ENCODE results near the gene RABEP2. TPM values are rescaled to one million over a fixed set of nuclear protein-coding genes. Genes with fewer than 3 reads are reported as not detected.

Gene RABEP2
- polyA plus RNA-seq, 2 donors = 23.5 to 46.9 TPM

GRCh38 chr16:28924399-28924761 lies 658 bp downstream of the RABEP2 start:
- WGBS, 2 donors = 9 to 25% methylated on average over 15 of the region's 15 CpGs
- peak overlapping the region; percentile 88 to 96 for H3K4me3 ChIP-seq (ENCODE audit: low read depth in 1 of 2, low read length in 2 of 2)
- no peaks in the 10 kb centered on the region for H3K27me3 ChIP-seq (ENCODE audit: control insufficient read depth in 1 of 2, insufficient read depth in 2 of 2, low read length in 2 of 2)
- peaks cover 2 to 8% of the 10 kb centered on the region in 2 donors for H3K36me3 ChIP-seq (ENCODE audit: control insufficient read depth in 2 of 2, insufficient read depth in 2 of 2, low read length in 1 of 2)
- H3K9me3 ChIP-seq (ENCODE audit: control insufficient read depth in 2 of 2, insufficient read depth in 1 of 2, low read depth in 1 of 2, low read length in 1 of 2) = no peaks in the 10 kb centered on the region
- no peaks in the 10 kb centered on the region for H3K4me1 ChIP-seq (ENCODE audit: control insufficient read depth in 2 of 2, insufficient read depth in 2 of 2, low read length in 1 of 2)
- H3K27ac ChIP-seq (ENCODE audit: low read depth in 2 of 2, low read length in 1 of 2) = peak overlapping the region; percentile 99 to 100

GRCh38 chr16:28923652-28924398 lies 1.2 kb downstream of the RABEP2 start:
- 38 to 53% methylated on average over 13 of the region's 13 CpGs for WGBS, 2 donors
- Histone ChIP-seq H3K27ac (ENCODE audit: low read depth in 2 of 2, low read length in 1 of 2) (peak overlapping the region; percentile 94 to 100), H3K4me3 (ENCODE audit: low read depth in 1 of 2, low read length in 2 of 2) (peak overlapping the region; percentile 88 to 96), H3K4me1 (ENCODE audit: control insufficient read depth in 2 of 2, insufficient read depth in 2 of 2, low read length in 1 of 2) (no peaks in the 10 kb centered on the region), H3K27me3 (ENCODE audit: control insufficient read depth in 1 of 2, insufficient read depth in 2 of 2, low read length in 2 of 2) (no peaks in the 10 kb centered on the region), H3K9me3 (ENCODE audit: control insufficient read depth in 2 of 2, insufficient read depth in 1 of 2, low read depth in 1 of 2, low read length in 1 of 2) (no peaks in the 10 kb centered on the region), H3K36me3 (ENCODE audit: control insufficient read depth in 2 of 2, insufficient read depth in 2 of 2, low read length in 1 of 2) (peaks cover 4 to 10% of the 10 kb centered on the region in 2 donors)

DNA sequence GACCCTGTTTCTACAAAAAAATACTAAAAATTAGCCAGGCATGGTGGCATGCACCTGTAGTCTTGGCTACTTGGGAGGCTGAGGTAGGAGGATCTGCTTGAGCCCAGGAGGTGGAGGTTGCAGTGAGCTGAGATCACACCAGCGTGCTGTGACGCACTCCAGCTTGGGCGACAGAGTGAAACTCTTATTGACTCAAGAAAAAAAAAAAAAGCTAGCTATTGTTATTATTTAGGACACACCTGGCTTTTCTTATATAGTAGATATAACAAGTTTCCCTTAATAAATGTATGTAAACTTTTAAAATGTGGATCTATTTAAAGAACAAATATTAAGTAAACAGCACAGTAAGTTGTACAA lies 1.8 kb downstream of the RABEP2 start:
- H3K27ac ChIP-seq (ENCODE audit: low read depth in 2 of 2, low read length in 1 of 2) = no peak overlapping the region

DNA sequence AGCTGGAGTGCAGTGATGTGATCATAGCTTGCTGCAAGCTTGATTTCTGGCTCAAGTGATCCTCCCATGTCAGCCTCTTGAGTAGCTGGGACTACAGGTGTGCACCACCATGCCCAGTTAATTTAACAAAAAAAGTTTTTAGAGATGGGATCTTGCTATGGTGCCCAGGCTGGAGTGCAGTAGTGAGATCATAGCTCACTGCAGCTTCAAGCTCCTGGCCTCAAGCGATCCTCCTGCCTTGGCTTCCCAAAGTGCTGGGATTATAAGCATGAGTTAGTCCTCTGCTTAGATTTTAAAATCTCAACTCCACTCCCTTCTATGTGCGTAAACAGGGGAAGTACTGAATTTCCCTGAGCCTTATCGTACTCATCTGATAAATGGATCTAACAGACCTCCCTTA lies 6.3 kb downstream of the RABEP2 start:
- no peaks in the 10 kb centered on the region for H3K9me3 ChIP-seq (ENCODE audit: control insufficient read depth in 2 of 2, insufficient read depth in 1 of 2, low read depth in 1 of 2, low read length in 1 of 2)
- no peaks in the 10 kb centered on the region for H3K4me1 ChIP-seq (ENCODE audit: control insufficient read depth in 2 of 2, insufficient read depth in 2 of 2, low read length in 1 of 2)
- WGBS, 2 donors = 96% methylated on average over 3 of the region's 3 CpGs
- H3K36me3 ChIP-seq (ENCODE audit: control insufficient read depth in 2 of 2, insufficient read depth in 2 of 2, low read length in 1 of 2) = peaks cover 4 to 30% of the 10 kb centered on the region in 2 donors
- H3K27ac ChIP-seq (ENCODE audit: low read depth in 2 of 2, low read length in 1 of 2) = no peak overlapping the region
- no peaks in the 10 kb centered on the region for H3K27me3 ChIP-seq (ENCODE audit: control insufficient read depth in 1 of 2, insufficient read depth in 2 of 2, low read length in 2 of 2)
- H3K4me3 ChIP-seq (ENCODE audit: low read depth in 1 of 2, low read length in 2 of 2) = no peak overlapping the region

More for the DNA sequence above, 1.8 kb downstream of the RABEP2 start:
- Histone ChIP-seq H3K4me3 (ENCODE audit: low read depth in 1 of 2, low read length in 2 of 2) (no peak overlapping the region), H3K9me3 (ENCODE audit: control insufficient read depth in 2 of 2, insufficient read depth in 1 of 2, low read depth in 1 of 2, low read length in 1 of 2) (no peaks in the 10 kb centered on the region), H3K36me3 (ENCODE audit: control insufficient read depth in 2 of 2, insufficient read depth in 2 of 2, low read length in 1 of 2) (peaks cover 4 to 14% of the 10 kb centered on the region in 2 donors), H3K4me1 (ENCODE audit: control insufficient read depth in 2 of 2, insufficient read depth in 2 of 2, low read length in 1 of 2) (no peaks in the 10 kb centered on the region), H3K27me3 (ENCODE audit: control insufficient read depth in 1 of 2, insufficient read depth in 2 of 2, low read length in 2 of 2) (no peaks in the 10 kb centered on the region)
- WGBS, 2 donors = 72 to 86% methylated on average over 3 of the region's 3 CpGs

DNA sequence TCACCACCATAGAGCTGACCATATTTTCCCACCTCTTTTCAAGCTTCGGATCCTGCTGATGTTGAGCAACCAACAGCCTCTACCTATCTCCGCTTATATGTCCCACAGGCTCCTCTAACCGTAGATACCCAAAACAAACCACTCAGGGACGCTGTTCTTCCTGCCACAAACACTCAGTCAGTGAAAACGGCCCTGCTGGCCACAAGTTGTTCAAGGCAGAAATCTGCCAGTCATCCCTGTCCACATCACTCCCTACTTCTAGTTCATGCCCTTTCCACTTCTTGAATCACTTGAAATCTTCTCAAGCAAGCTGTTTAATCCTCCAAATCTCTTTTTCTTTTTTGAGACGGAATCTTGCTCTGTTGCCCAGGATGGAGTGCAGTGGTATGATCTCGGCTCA lies 7.9 kb downstream of the RABEP2 start:
- Histone ChIP-seq H3K27ac (ENCODE audit: low read depth in 2 of 2, low read length in 1 of 2) (no peak overlapping the region), H3K4me3 (ENCODE audit: low read depth in 1 of 2, low read length in 2 of 2) (no peak overlapping the region), H3K9me3 (ENCODE audit: control insufficient read depth in 2 of 2, insufficient read depth in 1 of 2, low read depth in 1 of 2, low read length in 1 of 2) (no peaks in the 10 kb centered on the region), H3K4me1 (ENCODE audit: control insufficient read depth in 2 of 2, insufficient read depth in 2 of 2, low read length in 1 of 2) (no peaks in the 10 kb centered on the region), H3K27me3 (ENCODE audit: control insufficient read depth in 1 of 2, insufficient read depth in 2 of 2, low read length in 2 of 2) (no peaks in the 10 kb centered on the region), H3K36me3 (ENCODE audit: control insufficient read depth in 2 of 2, insufficient read depth in 2 of 2, low read length in 1 of 2) (peaks cover 4 to 36% of the 10 kb centered on the region in 2 donors)
- WGBS, 2 donors = 89 to 91% methylated on average over 7 of the region's 7 CpGs

DNA sequence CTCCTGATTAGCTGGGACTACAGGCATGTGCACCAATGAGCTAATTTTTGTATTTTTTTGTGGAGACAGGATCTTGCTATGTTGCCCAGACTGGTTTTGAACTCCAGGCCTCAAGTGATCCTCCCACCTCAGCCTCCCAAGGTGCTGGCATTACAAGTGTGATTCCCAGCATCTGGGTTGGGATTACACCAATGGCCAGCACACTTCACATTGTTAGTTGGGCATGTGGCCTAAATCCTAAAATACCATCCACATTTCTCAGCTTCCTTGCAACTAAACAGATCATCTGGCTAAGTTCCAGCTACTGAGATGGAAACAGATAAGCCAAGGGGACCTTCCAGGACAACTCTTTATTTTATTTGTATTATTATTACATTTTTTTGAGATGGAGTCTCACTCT lies 9.9 kb downstream of the RABEP2 start:
- Histone ChIP-seq H3K27me3 (ENCODE audit: control insufficient read depth in 1 of 2, insufficient read depth in 2 of 2, low read length in 2 of 2) (no peaks in the 10 kb centered on the region), H3K27ac (ENCODE audit: low read depth in 2 of 2, low read length in 1 of 2) (no peak overlapping the region), H3K4me1 (ENCODE audit: control insufficient read depth in 2 of 2, insufficient read depth in 2 of 2, low read length in 1 of 2) (peaks cover 0 to 8% of the 10 kb centered on the region in 2 donors), H3K4me3 (ENCODE audit: low read depth in 1 of 2, low read length in 2 of 2) (no peak overlapping the region), H3K9me3 (ENCODE audit: control insufficient read depth in 2 of 2, insufficient read depth in 1 of 2, low read depth in 1 of 2, low read length in 1 of 2) (no peaks in the 10 kb centered on the region), H3K36me3 (ENCODE audit: control insufficient read depth in 2 of 2, insufficient read depth in 2 of 2, low read length in 1 of 2) (peaks cover 4 to 37% of the 10 kb centered on the region in 2 donors)

DNA sequence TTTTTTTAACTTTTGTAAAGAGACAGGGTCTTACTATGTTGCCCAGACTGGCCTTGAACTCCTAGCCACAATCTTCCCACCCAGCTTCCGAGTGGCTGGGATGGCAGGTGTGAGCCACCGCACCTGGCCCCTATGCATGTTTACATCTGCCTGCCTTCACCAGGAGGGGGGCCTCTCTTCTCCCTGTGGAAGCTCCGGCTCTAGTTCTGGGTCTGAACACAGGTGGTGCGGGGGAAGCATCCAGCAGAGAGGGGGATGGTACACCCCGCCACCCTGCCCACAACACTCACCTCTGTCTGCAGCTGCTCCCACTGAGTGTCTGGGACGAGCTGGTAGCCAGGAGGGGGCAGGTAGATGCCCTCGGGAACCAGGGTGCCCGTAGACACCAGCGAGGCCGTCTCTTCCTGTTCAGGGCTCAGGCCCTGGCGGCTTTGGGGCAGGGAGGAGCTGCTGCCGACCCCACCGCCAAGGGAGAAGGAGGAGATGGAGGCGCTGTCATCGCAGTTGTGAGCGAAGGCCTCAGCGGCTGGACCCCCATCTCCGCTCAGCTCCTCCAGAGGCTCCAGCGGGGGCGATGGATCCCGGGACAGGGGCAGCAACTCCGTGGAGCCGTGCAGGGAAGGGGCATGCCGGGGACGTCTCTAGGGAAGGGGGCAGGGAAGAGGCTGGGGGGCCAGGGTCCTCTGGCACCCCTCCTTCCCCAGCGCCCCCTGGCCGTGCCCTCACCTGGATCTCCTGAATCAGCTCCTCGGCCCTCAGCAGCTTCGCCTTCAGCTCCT lies 10.9 kb downstream of the RABEP2 start:
- Histone ChIP-seq H3K4me1 (ENCODE audit: control insufficient read depth in 2 of 2, insufficient read depth in 2 of 2, low read length in 1 of 2) (peaks cover 0 to 8% of the 10 kb centered on the region in 2 donors), H3K27me3 (ENCODE audit: control insufficient read depth in 1 of 2, insufficient read depth in 2 of 2, low read length in 2 of 2) (no peaks in the 10 kb centered on the region), H3K27ac (ENCODE audit: low read depth in 2 of 2, low read length in 1 of 2) (no peak overlapping the region), H3K9me3 (ENCODE audit: control insufficient read depth in 2 of 2, insufficient read depth in 1 of 2, low read depth in 1 of 2, low read length in 1 of 2) (no peaks in the 10 kb centered on the region), H3K4me3 (ENCODE audit: low read depth in 1 of 2, low read length in 2 of 2) (no peak overlapping the region), H3K36me3 (ENCODE audit: control insufficient read depth in 2 of 2, insufficient read depth in 2 of 2, low read length in 1 of 2) (peaks cover 0 to 35% of the 10 kb centered on the region in 2 donors)
- WGBS, 2 donors = 90 to 93% methylated on average over 23 to 29 of the region's 29 CpGs

DNA sequence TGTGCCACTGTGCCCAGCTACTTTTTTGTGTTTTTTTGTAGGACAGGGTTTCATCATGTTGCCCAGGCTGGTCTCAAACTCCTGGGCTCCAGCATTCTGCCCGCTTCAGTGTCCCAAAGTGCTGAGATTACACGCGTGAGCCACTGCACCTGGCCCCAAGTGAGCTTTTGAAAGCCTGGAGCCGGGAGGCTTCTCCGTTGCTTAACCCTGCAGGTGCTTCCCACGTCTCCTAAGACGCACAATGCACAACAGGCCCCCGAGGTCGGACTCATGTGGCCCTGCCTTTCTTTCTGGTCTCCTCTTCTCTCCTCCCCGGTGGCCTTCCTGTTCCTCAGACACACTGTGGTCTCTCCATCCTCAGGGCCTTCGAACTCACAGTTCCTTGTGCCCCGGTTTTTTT lies 12.5 kb downstream of the RABEP2 start:
- Histone ChIP-seq H3K4me3 (ENCODE audit: low read depth in 1 of 2, low read length in 2 of 2) (no peak overlapping the region), H3K36me3 (ENCODE audit: control insufficient read depth in 2 of 2, insufficient read depth in 2 of 2, low read length in 1 of 2) (peaks cover 5 to 33% of the 10 kb centered on the region in 2 donors), H3K4me1 (ENCODE audit: control insufficient read depth in 2 of 2, insufficient read depth in 2 of 2, low read length in 1 of 2) (peaks cover 0 to 8% of the 10 kb centered on the region in 2 donors), H3K27ac (ENCODE audit: low read depth in 2 of 2, low read length in 1 of 2) (no peak overlapping the region), H3K9me3 (ENCODE audit: control insufficient read depth in 2 of 2, insufficient read depth in 1 of 2, low read depth in 1 of 2, low read length in 1 of 2) (no peaks in the 10 kb centered on the region), H3K27me3 (ENCODE audit: control insufficient read depth in 1 of 2, insufficient read depth in 2 of 2, low read length in 2 of 2) (no peaks in the 10 kb centered on the region)
- WGBS, 2 donors = 87 to 91% methylated on average over 12 of the region's 12 CpGs

DNA sequence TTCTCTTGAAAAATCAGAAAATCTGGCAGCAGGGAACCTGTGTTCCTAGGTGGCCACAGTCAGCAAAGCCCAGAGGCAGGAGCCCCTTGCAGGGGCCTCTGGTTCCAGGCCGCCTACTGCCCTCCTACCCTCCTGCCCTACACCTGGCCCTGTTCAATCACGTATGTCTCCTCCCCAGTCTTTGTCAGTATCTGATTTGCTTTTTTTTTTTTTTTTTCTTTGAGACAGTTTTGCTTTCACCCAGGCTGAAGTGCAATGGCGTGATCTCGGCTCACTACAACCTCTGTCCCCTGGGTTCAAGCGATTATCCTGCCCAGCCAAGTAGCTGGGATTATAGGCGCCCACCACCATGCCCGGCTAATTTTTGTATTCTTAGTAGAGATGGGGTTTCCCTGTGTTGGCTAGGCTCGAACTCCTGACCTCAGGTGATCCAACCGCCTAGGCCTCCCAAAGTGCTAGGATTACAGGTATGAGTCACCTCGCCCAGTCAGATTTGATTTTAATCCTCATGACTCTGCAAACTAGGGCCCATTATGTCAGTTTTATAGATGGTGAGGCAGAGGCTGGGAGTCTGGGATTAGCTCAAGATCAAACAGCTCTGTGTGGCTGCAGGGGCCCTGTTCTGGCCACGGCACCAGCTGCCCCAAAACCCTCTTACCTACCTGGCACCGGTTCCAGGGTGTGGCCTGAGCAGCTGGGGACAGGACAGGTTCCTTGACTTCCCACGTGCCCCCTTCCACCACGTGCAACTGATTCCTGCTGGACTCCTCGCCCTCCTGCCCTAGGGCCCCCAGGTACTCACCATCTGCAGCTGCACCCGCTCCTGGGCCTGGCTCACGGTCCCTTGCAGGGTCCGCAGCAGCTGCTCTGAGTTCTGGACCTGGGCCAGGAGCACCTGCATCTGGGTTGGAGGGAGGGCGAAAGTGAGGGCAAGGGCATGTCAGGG lies 14.7 kb downstream of the RABEP2 start:
- 67 to 71% methylated on average over 19 of the region's 19 CpGs for WGBS, 2 donors
- Histone ChIP-seq H3K27me3 (ENCODE audit: control insufficient read depth in 1 of 2, insufficient read depth in 2 of 2, low read length in 2 of 2) (no peaks in the 10 kb centered on the region), H3K9me3 (ENCODE audit: control insufficient read depth in 2 of 2, insufficient read depth in 1 of 2, low read depth in 1 of 2, low read length in 1 of 2) (no peaks in the 10 kb centered on the region), H3K36me3 (ENCODE audit: control insufficient read depth in 2 of 2, insufficient read depth in 2 of 2, low read length in 1 of 2) (peaks cover 5 to 36% of the 10 kb centered on the region in 2 donors), H3K4me3 (ENCODE audit: low read depth in 1 of 2, low read length in 2 of 2) (no peak overlapping the region), H3K4me1 (ENCODE audit: control insufficient read depth in 2 of 2, insufficient read depth in 2 of 2, low read length in 1 of 2) (peaks cover 0 to 8% of the 10 kb centered on the region in 2 donors), H3K27ac (ENCODE audit: low read depth in 2 of 2, low read length in 1 of 2) (peak overlapping the region in 1 of 2 donors; percentile 37)
